ENCODE measurements around the gene STARD5. TPM values are rescaled to one million over a fixed set of nuclear protein-coding genes. Genes with fewer than 3 reads are reported as not detected.

The STARD5 gene
- total RNA-seq, 2 donors from 2014 or later: 1.3 to 9.6 TPM

GRCh38 chr15:81301385-81301784 lies 22.6 kb downstream of the STARD5 start:
- no peak for ATAC-seq
- 75 to 77% methylated on average over 3 to 4 of the region's 4 CpGs for WGBS, 2 donors
- Histone ChIP-seq H3K4me1 (no peaks in the 10 kb centered on the region), H3K27me3 (no peaks in the 10 kb centered on the region), H3K9me3 (no peaks in the 10 kb centered on the region), H3K27ac (no peak overlapping the region), H3K4me3 (no peak overlapping the region), H3K36me3 (replicated peaks in 1 of 2; ENCODE audit: insufficient read depth in 1 of 2, low read depth in 2 of 2) (no peaks in the 10 kb centered on the region)
- intact Hi-C loops (cut with DNase I): no loop called here
- TF ChIP-seq CTCF (IDR thresholded peaks at IDR 0.05) (no peak), POLR2A (IDR thresholded peaks at IDR 0.05) (no peak)
- DNase-seq: no peak

- no peak for TF ChIP-seq CTCF (IDR thresholded peaks at IDR 0.05)
- TF ChIP-seq POLR2A (IDR thresholded peaks at IDR 0.05): no peak
- Histone ChIP-seq H3K27ac (no peak overlapping the region), H3K9me3 (no peaks in the 10 kb centered on the region), H3K36me3 (replicated peaks in 1 of 2; ENCODE audit: insufficient read depth in 1 of 2, low read depth in 2 of 2) (no peaks in the 10 kb centered on the region), H3K27me3 (no peaks in the 10 kb centered on the region), H3K4me1 (no peaks in the 10 kb centered on the region), H3K4me3 (no peak overlapping the region)
- ATAC-seq (no peak), DNase-seq (no peak)
- WGBS, 2 donors: 52 to 85% methylated on average over 7 to 14 of the region's 14 CpGs
- intact Hi-C loops (cut with DNase I): no loop called here
Measured at GRCh38 chr15:81299630-81300273, 24.2 kb downstream of the STARD5 start.

- Histone ChIP-seq H3K27me3 (no peaks in the 10 kb centered on the region), H3K4me1 (no peaks in the 10 kb centered on the region), H3K36me3 (replicated peaks in 1 of 2; ENCODE audit: insufficient read depth in 1 of 2, low read depth in 2 of 2) (no peaks in the 10 kb centered on the region), H3K27ac (no peak overlapping the region), H3K4me3 (no peak overlapping the region), H3K9me3 (no peaks in the 10 kb centered on the region)
- DNase-seq (no peak), ATAC-seq (no peak)
- TF ChIP-seq CTCF (IDR thresholded peaks at IDR 0.05) (no peak), POLR2A (IDR thresholded peaks at IDR 0.05) (no peak)
- 72 to 92% methylated on average over 3 of the region's 3 CpGs for WGBS, 2 donors
- intact Hi-C loops (cut with DNase I): no loop called here
Measured at GRCh38 chr15:81299156-81299555, 24.8 kb downstream of the STARD5 start.

GRCh38 chr15:81298611-81299010 lies 25.3 kb downstream of the STARD5 start:
- 59 to 62% methylated on average over 6 of the region's 6 CpGs for WGBS, 2 donors
- Histone ChIP-seq H3K4me3 (no peak overlapping the region), H3K27ac (no peak overlapping the region), H3K9me3 (no peaks in the 10 kb centered on the region), H3K36me3 (replicated peaks in 1 of 2; ENCODE audit: insufficient read depth in 1 of 2, low read depth in 2 of 2) (no peaks in the 10 kb centered on the region), H3K4me1 (no peaks in the 10 kb centered on the region), H3K27me3 (no peaks in the 10 kb centered on the region)
- intact Hi-C loops (cut with DNase I): no loop called here
- no peak for DNase-seq
- no peak for ATAC-seq
- TF ChIP-seq POLR2A (IDR thresholded peaks at IDR 0.05): no peak
- no peak for TF ChIP-seq CTCF (IDR thresholded peaks at IDR 0.05)
